Measurements from ENCODE around the gene VIPR2.

DNA sequence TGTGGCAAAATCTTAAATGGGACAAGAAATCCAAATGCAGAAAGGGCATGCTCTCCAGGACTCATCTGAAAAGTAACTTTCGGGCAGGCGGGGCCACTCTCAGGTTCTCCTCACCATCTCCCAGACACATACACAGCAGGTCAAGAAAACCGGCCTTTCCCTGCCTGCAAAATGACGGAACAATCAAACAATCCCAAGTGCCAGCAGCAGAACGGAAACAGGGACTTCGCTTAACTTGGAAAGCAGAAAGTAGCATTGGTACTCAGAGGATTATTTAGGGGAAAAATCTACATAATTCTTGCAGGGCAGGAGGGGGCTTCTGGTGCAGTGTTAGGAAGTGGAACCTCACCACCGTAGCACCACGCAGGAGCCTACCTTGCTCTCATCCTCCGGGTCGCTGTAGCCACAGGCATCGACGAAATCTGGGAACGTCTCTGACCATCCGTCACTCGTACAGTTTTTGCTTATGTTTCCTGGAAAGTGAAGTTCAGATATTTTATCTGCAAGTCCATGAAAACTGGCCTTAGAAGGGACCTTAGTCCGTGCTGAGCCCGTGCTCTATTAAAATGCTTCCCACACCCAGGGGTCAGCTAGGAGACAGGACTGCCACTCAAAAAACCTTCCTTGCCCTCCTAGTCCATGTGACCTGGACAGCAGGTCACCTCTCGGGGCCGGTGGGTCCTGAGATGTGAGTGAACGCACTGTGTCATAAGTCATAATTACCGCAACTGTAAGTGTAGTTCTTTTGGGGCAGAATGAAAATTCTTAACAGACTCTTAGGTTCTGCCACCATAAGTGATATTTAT is 41.1 kb downstream of the VIPR2 start:
- TF ChIP-seq, protein P1, sequence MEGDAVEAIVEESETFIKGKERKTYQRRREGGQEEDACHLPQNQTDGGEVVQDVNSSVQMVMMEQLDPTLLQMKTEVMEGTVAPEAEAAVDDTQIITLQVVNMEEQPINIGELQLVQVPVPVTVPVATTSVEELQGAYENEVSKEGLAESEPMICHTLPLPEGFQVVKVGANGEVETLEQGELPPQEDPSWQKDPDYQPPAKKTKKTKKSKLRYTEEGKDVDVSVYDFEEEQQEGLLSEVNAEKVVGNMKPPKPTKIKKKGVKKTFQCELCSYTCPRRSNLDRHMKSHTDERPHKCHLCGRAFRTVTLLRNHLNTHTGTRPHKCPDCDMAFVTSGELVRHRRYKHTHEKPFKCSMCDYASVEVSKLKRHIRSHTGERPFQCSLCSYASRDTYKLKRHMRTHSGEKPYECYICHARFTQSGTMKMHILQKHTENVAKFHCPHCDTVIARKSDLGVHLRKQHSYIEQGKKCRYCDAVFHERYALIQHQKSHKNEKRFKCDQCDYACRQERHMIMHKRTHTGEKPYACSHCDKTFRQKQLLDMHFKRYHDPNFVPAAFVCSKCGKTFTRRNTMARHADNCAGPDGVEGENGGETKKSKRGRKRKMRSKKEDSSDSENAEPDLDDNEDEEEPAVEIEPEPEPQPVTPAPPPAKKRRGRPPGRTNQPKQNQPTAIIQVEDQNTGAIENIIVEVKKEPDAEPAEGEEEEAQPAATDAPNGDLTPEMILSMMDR (IDR thresholded peaks at IDR 0.05) = no peak
- no peak for TF ChIP-seq POLR2A (IDR thresholded peaks at IDR 0.05)
